ENCODE results near the gene SGK2.

DNA sequence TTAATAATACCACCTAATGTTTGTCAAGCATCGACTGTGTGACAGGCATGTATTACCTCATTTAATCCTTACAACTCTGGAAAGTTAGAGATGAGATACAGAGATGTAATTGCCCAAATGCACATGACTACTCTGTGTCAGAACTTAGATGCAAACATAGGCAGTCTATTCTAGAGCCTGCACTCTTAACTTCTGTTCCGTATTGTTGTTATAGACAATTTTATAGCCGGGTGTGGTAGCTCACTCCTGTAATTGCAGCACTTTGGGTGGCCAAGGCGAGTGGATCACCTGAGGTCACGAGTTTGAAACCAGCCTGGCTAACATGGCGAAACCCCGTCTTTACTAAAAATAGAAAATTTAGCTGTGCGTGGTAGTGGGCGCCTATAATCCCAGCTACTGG, 46.9 kb downstream of the SGK2 start:
- TF ChIP-seq, protein P1, sequence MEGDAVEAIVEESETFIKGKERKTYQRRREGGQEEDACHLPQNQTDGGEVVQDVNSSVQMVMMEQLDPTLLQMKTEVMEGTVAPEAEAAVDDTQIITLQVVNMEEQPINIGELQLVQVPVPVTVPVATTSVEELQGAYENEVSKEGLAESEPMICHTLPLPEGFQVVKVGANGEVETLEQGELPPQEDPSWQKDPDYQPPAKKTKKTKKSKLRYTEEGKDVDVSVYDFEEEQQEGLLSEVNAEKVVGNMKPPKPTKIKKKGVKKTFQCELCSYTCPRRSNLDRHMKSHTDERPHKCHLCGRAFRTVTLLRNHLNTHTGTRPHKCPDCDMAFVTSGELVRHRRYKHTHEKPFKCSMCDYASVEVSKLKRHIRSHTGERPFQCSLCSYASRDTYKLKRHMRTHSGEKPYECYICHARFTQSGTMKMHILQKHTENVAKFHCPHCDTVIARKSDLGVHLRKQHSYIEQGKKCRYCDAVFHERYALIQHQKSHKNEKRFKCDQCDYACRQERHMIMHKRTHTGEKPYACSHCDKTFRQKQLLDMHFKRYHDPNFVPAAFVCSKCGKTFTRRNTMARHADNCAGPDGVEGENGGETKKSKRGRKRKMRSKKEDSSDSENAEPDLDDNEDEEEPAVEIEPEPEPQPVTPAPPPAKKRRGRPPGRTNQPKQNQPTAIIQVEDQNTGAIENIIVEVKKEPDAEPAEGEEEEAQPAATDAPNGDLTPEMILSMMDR (IDR thresholded peaks at IDR 0.05; ENCODE audit: borderline replicate concordance, extremely low read depth, low read length, poor library complexity, severe bottlenecking): no peak
- TF ChIP-seq EZH2 (IDR thresholded peaks at IDR 0.05; ENCODE audit: borderline replicate concordance, low read depth, low read length, severe bottlenecking): no peak
